ENCODE data around the gene ELOVL6. TPM values are rescaled to one million over a fixed set of nuclear protein-coding genes. Genes with fewer than 3 reads are reported as not detected.

The ELOVL6 gene
- total RNA-seq, 1 donor from 2014 or later = 4.7 TPM

- intact Hi-C loops (cut with DNase I) = no loop called here
- H3K27ac ChIP-seq = no peak overlapping the region
- no peak for TF ChIP-seq CTCF (IDR thresholded peaks at IDR 0.05)
Observed at GRCh38 chr4:110106931-110107296, 91.5 kb downstream of the ELOVL6 start.

GRCh38 chr4:110104661-110105060 lies 93.8 kb downstream of the ELOVL6 start:
- Histone ChIP-seq H3K4me1 (peaks cover 15% of the 10 kb centered on the region), H3K27ac (no peak overlapping the region), H3K9me3 (no peaks in the 10 kb centered on the region), H3K36me3 (no peaks in the 10 kb centered on the region), H3K27me3 (no peaks in the 10 kb centered on the region), H3K4me3 (no peak overlapping the region)
- intact Hi-C loops (cut with DNase I) = no loop called here
- no peak for ATAC-seq
- DNase-seq = no peak
- no peak for TF ChIP-seq CTCF (IDR thresholded peaks at IDR 0.05)

More at GRCh38 chr4:110106931-110107296, 91.5 kb downstream of the ELOVL6 start:
- Histone ChIP-seq H3K9me3 (no peaks in the 10 kb centered on the region), H3K4me3 (no peak overlapping the region), H3K4me1 (peaks cover 15% of the 10 kb centered on the region), H3K27me3 (no peaks in the 10 kb centered on the region), H3K36me3 (no peaks in the 10 kb centered on the region)
- no peak for ATAC-seq
- no peak for DNase-seq

- Histone ChIP-seq H3K27me3 (no peaks in the 10 kb centered on the region), H3K4me3 (no peak overlapping the region), H3K27ac (no peak overlapping the region), H3K9me3 (no peaks in the 10 kb centered on the region), H3K4me1 (no peaks in the 10 kb centered on the region), H3K36me3 (no peaks in the 10 kb centered on the region)
- TF ChIP-seq CTCF (IDR thresholded peaks at IDR 0.05) = no peak
- ATAC-seq (no peak), DNase-seq (no peak)
- intact Hi-C loops (cut with DNase I) = no loop called here
Observed at GRCh38 chr4:110099638-110100037, 98.8 kb downstream of the ELOVL6 start.

GRCh38 chr4:110096405-110096804 lies 102.0 kb downstream of the ELOVL6 start:
- intact Hi-C loops (cut with DNase I) = no loop called here
- H3K27me3 ChIP-seq = no peaks in the 10 kb centered on the region
- no peak for TF ChIP-seq CTCF (IDR thresholded peaks at IDR 0.05)

GRCh38 chr4:110092646-110093045 lies 105.8 kb downstream of the ELOVL6 start:
- DNase-seq (no peak), ATAC-seq (no peak)
- H3K36me3 ChIP-seq = no peaks in the 10 kb centered on the region
- intact Hi-C loops (cut with DNase I) = no loop called here
- H3K4me1 ChIP-seq = no peaks in the 10 kb centered on the region
- H3K27me3 ChIP-seq = no peaks in the 10 kb centered on the region
- H3K4me3 ChIP-seq = no peak overlapping the region
- H3K27ac ChIP-seq = no peak overlapping the region
- TF ChIP-seq CTCF (IDR thresholded peaks at IDR 0.05) = no peak
- H3K9me3 ChIP-seq = no peaks in the 10 kb centered on the region

More at GRCh38 chr4:110096405-110096804, 102.0 kb downstream of the ELOVL6 start:
- H3K36me3 ChIP-seq = no peaks in the 10 kb centered on the region
- ATAC-seq = no peak
- DNase-seq = no peak
- H3K4me3 ChIP-seq = no peak overlapping the region
- no peak overlapping the region for H3K27ac ChIP-seq
- no peaks in the 10 kb centered on the region for H3K4me1 ChIP-seq
- H3K9me3 ChIP-seq = no peaks in the 10 kb centered on the region

All from upper lobe of right lung (tissue), 1 donor.